Embryonic facial prominence (tissue), 1 donor: Measurements from ENCODE around the gene EHBP1.

Experiments used
- DNase-seq: peaks from one replicate; pipeline ENCODE4 v3.0.0-alpha.2; 2016; ENCODE audit errors: extremely low spot score

Gene EHBP1

DNA sequence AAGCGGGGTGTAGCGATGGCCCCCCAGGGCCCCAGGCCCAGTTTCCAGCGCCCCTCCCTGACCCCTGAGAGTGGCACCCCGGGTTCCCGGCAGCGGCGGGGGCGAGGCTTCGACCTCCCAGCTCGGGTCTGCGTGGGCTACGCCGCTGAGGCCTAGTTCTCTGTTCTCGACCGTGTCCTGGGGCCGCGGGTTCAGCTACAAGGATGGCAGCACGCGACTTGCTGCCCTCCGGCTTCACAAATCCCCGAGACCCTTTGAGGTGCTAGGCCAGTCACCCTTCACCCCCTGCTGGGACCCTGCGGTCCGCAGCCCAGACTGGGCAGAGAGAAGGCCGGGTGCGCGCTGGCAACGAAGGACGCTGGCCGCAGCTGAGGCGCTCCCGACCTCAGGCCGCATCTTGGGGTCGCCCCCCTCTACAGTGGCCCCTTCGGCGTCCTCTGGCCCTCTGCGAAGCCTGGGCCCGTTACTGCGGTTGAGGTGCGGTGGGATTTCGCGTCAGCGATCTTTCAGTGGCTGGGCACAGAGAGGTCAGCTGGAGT, 346.4 kb downstream of the EHBP1 start:
- no peak for DNase-seq

DNA sequence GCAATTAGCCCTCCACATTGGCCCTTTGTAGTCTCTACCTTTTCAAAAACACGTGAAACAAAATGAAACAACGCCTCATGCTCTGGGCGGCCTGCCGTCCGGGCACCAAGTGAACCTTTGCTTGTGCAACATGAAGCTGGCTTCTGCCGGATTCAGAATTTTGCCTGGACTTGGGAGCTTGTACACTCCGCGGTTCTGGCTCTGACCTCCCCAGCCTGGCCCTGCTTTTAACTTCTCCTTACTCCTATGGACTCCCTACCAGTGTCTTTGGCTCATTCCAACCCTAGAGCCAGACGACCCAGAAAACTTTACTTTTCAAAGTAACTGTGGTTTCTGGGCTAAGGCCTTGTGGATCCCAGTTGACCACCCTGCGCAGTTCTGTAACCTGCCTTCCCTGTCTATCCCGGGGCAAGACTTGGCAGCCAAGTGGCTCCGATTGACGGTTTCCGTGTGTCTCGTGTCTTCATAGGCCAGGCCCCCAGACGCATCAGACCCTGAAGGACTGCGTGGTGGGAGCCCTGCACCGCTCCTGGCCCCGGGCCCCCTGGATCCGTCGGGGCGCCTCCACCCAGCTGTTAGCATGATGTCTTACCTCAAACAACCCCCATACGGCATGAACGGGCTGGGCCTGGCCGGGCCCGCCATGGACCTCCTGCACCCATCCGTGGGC, 347.0 kb downstream of the EHBP1 start:
- no peak for DNase-seq

DNA sequence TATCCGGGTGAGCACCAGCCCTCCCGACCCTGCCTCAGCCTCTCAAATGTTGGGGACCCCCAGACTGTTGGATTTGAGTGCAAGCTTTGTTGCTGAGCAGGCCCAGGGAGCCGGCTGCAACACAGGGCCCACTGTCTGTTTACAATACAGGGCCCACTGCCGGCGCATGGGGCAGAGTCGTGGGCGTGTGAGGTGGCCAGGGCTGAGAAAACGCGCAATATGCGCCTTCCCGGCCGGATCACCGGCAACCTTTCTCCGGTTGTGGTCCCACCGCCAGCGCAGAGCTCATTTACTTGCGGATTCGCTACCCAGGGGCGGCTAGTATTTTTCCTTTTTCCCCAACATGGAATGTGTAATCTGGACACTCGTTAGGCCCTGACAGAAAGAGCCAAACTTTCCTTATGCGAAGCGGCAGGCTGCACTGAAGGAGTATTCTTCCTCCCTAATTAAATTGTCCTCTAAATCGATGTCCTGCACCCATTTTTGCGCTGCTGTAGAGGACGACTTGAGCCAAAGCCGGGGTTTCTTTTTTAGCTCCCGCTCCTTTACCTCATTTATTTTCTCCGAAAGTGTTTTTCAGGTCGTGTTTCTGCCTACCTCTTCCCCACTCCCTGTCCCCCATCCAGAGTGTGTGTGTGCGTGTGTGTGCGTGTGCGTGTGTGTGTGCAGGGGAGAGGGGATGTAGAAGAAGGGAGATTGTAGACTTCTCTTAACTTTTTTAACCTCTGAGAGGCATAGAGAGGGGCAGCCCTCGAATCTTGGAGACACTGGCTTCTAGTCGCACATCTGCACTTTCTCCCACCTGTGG, 347.8 kb downstream of the EHBP1 start:
- no peak for DNase-seq

DNA sequence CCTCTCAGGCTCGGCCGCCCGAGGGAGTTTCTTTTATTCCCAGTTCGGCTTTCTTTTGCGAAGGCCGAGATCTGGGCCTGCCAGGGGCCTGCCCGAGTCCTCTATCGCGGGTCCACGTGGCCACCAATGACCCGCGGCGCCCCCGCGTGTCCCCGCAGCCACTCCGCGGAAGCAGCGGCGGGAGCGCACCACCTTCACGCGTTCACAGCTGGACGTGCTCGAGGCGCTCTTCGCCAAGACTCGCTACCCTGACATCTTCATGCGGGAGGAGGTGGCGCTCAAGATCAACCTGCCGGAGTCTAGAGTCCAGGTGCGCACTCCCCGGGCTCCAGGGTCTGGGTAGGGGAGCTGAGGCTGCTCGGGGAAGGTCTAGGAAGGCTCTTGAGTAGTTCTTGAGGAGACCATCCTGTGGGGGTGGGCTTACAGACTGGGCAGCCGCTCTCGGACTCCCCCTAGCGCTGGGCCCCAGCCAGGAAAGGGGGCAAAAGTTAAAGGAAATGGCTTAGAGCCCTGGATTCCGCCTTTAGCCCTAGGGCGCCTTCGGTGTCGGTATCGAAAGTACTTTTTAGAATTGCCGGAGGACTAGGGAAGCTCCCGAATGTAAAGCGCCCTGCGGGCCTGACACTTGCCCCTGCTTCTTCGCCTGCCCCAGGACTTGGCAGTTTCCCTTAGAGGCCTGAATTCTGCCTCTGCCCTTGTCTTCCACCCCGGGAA, 348.5 kb downstream of the EHBP1 start:
- no peak for DNase-seq

DNA sequence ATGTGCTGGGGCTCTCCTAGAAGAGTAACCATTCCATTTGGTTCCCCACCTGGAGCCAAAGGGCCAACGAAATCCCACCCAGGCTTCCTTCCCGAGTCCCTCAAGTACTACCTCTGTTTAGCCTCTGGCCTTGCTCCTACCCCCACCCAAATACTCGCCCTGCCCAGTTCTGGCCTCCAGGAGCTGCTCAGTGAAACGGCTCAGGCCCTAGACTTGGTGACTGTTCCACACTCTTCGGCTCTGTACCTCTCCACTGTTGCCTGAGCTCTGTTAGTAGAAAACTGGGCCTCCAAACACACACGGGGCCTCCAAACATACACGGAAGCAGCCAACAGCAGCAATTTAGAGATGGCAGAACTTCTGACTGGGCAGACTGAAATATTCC, 349.3 kb downstream of the EHBP1 start:
- no peak for DNase-seq

DNA sequence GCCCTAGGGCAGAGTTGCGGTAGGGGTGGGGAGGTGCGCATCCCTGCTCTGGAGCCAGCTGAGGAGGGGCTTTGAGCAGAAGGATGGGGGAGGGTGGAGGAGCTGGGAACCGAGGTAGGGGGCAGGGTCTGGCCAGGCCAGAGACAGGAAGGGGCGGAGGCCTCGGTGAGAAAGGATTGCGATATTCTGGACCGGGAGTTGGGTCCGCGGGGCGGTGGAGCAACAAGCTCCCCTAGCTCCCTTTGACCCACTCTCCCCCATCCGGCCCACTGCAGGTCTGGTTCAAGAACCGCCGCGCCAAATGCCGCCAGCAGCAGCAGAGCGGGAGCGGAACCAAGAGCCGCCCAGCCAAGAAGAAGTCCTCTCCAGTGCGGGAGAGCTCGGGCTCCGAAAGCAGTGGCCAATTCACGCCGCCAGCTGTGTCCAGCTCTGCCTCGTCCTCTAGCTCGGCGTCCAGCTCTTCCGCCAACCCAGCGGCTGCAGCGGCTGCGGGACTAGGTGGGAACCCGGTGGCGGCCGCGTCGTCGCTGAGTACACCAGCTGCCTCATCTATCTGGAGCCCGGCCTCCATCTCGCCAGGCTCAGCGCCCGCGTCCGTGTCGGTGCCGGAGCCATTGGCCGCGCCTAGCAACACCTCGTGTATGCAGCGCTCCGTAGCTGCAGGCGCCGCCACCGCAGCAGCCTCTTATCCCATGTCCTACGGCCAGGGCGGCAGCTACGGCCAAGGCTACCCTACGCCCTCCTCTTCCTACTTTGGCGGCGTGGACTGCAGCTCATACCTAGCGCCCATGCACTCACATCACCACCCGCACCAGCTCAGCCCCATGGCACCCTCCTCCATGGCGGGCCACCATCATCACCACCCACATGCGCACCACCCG, 350.0 kb downstream of the EHBP1 start:
- DNase-seq: no peak

DNA sequence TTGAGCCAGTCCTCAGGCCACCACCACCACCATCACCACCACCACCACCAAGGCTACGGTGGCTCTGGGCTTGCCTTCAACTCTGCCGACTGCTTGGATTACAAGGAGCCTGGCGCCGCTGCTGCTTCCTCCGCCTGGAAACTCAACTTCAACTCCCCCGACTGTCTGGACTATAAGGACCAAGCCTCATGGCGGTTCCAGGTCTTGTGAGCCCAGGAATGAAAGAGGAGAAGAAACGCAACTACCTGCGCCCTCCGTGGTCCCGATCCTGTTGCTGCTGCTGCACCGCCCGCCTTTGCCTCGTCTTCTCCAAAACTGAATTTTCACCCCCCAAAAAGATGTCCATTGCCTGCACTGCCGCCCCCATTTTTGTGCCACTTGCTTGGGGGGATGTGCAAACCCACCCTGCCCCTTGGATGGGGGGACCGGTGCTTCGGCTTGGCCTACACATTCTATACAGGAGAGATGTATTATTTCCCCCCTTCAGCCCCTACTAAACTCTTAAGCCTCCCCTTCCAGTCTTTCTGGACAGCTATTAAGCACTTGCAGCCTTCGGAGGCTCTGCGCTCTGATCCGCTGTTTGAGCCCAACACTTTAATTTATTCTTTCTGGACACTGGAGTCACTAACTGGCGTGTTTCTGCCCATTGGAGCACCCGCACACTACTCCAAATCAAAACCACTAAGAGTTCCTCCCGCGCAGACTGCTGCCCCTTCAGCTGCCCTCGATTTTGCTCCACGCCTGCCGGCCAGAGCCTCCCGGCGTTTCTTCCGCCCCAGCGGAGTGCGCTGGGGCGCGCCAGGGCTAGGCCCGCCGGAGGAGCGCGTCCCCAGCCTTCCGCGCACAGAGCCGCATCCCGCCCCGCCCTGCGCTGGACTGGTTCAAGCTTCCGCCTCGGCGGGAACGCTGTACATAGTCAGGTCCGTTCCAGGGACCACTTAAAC, 350.9 kb downstream of the EHBP1 start:
- DNase-seq: no peak

DNA sequence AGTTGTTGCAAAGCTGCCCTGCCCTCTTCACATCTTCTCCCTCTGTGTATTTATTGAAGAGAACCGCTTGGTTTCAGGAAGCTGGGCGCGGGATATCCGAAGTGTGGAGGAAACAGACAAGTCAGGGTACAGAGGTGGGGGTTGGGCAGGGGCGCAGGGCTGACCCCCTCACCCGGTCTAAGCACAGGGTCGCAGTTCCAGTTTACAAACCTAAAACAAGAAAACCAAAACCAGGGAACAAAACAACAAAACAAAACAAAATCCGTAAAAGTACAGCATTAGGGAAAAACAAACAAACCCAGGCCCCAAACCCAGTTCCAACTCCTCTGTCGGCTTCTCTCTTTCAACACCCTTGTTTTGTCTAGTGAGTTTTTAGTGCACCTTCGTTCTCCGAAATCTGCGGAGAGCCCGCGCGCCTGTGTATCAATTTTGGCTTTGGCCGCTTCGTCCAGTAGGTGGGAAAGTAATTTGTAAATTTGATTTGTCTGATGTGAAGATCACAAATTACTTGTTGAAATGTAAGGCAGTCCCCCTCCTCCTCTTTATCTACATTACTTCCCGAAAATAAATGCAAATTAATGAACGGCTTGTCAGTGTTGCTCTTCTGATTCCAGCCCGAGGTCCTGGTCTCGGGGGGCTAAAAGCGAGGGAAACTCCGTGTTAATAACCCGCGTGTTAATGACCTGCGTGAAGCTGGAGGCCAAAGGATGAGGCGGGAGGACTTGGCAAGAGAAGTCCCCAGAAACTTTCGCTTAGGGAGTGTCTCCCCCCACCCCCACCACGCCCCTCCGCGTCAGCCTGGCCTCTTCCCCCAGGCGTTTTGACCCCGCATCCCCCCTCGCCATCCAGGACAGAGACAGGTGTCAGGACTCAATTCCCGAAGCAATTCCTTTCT, 352.0 kb downstream of the EHBP1 start:
- DNase-seq: no peak

DNA sequence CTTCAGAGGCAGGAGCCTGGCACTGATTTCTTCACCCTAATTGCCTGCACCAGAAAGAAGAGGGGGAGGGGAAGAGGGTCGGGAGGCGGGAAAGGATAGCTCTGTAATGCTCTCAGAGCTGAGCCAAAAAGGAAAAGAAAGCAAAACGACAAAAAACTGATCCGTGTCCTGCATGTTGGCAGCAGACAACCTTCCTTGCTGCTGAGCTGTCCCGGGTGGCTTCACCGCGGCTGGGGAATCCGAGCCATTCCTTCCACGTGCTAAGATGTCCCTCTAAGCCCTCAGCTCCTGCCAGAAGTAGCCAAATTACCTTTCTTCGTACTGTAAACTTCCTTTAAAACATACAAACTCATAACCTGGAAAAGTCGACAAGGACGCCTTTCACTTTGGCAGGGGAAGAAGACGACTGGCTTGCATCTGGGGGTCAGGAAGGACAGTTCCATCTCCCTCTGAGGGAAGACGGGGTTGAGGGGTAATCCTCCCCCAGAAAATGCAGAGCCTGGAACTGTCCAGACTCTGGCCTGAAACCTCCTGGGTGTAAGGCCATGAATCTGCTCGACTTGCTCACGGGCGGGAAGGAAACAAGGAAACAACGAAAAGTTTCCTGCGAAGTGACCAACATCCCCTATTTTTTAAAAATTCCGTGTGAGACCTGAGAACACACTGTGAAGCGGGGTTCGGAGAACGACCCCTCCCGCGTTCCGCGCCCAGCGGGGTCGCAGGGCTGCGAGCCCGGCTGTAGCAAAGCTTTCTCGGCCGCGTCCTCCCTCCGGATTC, 352.8 kb downstream of the EHBP1 start:
- DNase-seq: no peak

DNA sequence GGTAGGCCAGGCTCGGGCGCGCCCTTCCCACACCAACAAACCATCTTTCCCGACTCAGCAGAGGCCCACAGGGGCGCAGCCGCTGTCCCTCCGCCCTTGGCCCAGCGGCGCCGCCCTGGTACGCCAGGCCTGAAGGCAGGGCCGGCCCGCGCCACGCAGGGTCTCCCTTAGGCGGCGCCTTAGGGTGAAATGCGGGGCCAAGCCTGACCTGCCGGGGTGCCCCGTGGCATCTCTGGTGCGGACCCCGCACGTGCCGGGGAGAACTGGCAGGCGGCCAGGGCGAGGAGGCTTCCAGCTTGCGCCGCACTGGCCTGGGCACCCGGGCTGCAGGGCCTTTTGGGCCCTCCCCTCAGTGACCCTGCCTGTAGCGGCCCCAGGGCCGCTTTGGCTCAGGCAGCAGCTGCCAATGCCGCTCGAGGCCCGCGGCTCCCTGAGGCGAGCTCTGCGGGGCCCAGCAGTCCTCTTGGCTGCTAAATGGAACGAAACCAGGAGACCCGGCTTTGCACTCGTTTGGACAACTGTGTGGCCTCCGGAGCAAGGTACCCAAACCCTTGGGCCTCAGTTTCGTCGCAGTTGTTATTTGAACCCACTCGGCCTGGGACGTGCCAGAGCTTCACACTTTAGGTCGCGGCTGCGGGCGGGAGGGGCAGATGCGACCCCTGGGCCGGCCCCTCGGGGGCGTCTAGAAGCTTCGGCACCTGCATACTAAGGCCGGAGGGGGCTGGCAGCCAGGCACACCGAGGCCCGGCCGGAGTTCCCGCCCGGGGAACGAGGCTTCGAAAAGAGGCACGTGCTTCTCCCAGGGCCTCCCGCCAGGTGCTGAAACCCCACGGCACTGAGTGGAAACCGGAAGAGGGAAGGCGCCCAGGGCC, 353.6 kb downstream of the EHBP1 start:
- DNase-seq: no peak

DNA sequence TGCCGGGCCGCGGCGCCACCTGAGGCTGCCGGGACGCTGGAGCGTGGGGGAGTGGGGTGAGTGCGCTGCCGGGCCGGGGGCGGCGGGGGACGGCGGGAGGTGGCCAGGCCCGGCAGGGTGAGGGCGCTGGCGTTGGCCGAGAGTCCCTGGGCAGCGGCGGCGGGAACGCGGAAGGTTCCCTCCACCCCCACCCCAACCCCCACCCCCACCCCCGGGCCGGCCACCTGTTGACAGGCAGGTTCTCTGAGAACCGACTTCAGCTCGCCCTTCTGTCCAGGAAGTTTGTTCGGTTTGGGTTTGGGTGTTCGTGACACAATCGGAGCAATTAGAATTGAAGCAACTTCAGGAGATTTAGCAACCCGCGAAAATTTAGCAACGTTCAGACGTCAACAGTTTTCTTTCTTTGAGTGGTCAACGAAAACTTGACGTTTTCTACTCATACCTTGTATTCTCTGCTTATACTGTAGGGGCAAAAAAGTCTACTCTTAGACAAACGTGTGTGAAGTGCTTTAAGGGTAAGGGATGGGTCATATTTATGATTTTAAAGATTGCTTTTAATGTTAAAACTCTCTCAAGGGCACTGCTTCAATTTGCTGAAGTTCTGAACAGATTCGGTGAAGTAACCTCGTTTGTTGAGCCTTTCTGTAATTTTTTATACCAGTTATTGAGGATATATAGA, 354.4 kb downstream of the EHBP1 start:
- DNase-seq: no peak

DNA sequence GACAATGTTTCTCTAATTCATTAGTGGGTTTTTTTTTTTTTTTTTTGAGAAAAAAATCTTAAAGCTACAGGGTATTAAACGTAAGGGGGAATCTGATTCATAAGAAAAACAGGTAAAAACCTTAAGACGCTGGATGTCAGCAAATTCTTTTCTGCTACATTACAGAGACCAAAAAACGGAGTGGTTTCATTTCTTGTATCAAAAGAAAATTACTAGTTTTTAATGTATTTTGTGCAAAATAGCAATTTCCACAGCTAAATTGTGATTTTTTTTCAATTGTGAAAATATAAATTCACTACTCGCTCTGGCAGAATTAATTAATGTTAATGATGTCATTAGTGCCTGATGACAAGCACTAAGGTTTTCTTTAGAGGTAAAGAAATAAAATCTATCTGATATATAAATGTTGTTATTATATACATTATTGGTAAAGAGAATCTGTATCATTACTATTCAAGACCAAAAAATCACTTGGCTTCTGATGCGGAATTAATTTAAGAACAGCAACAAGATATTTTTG, 355.0 kb downstream of the EHBP1 start:
- no peak for DNase-seq

DNA sequence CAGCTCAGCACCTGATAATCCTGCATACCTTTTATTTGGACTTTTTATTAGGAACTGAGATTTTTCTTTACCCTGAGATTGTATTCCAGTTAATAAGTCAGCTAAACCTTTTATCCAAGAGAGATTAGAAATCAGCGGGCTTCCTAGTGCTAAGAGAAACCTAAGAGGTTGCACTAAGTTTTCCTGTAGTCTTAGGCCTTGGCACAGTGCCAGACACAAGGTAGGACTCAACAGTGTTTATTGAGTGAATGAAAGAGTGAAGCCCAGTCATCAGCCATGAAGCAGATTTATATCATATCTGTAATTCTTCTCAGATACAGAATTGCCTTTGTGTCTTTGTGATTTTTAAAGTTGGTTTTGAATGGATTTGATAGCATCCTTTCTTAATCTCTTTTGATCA, 358.7 kb downstream of the EHBP1 start:
- DNase-seq: no peak

DNA sequence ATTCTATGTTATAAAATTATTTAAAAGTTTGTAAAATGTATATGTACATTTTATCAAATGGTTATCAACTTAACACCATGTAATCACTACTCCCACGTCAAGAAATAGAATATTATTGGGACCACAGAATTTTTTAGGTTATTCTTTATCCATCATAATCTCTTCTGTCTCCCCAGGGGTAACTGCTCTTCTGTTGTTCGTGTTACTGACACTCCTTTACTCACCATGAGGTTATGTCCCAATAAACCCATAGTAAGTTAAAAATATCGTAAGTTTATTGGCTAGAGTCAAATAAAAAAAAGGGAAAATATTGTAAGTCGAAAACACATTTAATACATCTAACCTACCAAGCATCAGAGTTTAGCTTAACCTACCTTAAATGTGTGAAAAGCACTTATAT, 359.1 kb downstream of the EHBP1 start:
- no peak for DNase-seq

DNA sequence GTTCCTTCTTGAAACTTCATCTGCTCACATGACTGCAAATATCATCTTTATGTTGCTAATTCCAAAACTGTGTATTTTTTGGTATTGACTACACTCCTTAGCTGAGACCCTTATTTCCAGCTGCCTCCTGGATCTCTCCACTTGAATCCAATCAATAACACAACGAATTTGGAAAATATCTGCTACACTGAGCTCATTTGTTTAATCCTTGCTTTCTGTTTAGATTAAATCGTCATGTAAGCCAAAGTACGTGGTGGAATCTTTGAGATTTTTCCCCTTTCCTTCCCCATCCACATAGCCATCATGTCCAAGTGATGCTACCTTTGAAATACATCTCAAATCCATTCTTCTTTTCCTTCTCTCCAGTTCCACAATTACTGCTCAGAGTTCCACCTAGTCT, 360.8 kb downstream of the EHBP1 start:
- no peak for DNase-seq

DNA sequence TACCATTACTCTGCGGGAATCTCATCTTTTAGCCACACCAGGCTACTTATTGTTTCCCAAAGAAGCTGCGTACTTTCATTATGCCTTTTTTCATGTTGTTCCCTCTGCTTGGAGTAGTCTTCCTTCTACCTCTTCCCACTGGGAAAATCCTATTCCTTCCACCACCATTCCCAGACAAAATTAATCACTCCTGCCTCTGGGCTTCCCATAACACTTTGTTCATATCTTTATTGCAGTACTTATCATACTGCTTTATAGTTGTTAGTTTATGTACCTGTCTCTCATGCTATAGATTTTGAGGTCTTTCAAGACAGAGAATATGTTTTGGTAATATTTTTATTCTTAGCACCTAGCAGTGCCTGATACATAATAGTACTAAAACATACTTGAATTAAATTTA, 361.3 kb downstream of the EHBP1 start:
- no peak for DNase-seq

DNA sequence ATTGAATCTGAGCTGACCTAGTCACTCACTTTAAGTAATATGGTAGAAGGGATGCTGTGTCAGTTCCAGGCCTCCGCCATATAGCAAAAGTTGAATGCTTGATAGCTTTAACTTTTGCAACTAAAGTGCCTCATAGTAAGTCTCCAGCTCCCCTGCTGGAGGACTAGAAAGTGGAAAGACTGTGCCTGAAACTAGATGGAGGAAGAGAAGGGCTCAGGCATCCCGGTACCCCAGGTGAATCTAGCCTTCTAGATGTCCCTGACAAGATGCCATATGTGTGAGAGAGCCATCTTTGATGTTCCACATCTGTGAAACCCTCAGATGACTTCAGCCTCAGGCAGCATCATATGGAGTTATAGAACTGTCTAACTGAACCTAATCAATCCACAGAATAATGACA, 366.2 kb downstream of the EHBP1 start:
- DNase-seq: no peak
